NK-92 treated with Interleukin-12 subunit alpha and Interleukin-12 subunit beta, amount 100 ng/mL, for 24 hours (cell line): ENCODE results near the gene FAM83F.
"Not testable (repeated sequence)": the region's sequence is repeated elsewhere in the genome, so short reads cannot be mapped to it uniquely, and the experiment has no call there.

Experiments used
- DNase-seq: peaks from one replicate; lab custom pipeline; 2025; lab: John Stamatoyannopoulos, UW

Gene FAM83F

DNA sequence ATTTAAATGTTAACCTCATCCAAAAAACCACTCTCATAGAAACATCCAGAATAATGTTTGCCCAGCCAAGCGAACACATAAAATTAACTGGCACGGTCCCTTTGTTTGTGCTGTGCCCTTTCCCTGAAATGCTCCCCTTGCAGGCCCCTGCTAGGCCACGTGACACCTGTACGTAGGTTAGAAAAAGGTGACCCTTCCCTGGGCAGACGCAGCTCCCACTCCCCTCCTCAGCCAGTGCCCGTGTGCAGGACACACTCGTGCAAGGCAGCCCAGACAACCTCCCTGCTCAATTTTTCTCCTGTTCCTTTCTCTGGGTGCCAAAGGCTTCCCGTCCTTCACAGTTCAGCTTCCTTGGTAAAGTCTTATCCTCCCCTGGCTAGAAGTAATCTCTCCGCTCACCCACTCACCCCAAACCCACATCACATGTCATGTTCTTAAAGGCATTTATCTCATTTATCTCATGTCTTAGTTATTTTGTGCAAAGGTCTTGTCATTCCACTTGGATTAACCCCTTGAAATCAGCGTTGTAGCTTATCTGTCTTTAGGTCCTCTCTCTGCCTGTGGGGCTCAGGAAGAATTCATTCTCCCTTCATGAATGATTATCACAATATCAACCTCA lies 20.7 kb downstream of the FAM83F start:
- no peak for DNase-seq

DNA sequence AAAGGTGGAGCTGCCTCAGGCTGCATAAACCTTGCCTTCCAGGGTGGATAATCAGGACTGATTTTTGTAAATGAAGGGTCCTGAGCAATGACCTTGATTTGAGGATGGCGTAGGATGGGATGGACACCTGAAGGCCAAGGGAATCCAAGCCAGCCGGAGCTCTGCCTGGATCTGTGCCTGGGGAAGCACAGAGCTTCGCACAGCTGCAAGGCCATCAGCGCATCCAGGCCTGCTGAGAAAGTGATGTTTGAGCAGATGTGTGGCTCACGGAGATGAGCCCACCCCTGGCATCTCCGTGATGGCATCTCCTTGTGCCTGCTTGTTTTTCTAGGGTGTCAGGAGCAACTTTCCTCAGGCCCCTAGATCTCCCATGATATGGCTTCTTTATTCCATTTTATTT lies 23.3 kb downstream of the FAM83F start:
- no peak for DNase-seq

DNA sequence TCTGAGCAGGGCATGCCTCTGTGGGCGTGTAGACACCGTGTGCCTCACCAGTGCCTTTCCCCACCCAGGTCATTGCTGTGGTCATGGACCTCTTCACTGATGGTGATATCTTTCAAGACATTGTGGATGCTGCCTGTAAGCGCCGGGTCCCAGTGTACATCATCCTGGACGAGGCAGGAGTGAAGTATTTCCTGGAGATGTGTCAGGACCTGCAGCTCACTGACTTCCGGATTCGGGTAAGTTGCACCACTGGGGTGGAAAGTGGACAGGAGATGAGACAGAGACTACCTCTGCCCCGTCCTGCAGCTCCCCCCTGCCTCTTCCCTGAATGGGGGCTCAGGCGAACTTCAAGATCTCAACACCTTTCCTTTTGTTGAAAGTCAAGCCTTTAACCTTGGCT lies 24.3 kb downstream of the FAM83F start:
- DNase-seq, result no peak

DNA sequence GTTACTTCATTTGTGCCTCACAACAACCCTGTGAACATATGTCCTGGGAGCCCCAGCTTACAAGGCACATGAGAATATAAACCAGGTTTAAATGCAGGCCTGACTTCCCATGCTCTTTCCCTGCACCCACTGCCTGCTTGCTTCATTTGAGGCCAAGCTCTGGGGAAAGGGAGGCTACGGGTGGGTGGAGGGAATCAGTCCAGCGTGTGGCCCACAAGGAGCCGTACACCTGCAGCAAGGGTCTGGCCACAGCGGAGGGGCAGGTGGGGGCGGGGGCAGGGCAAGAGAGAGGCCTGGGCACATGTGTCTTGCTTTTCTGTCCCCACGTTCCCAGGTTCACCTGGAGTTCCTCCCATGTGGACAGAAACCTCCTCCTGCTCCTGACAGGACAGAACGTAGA lies 26.2 kb downstream of the FAM83F start:
- no peak for DNase-seq

DNA sequence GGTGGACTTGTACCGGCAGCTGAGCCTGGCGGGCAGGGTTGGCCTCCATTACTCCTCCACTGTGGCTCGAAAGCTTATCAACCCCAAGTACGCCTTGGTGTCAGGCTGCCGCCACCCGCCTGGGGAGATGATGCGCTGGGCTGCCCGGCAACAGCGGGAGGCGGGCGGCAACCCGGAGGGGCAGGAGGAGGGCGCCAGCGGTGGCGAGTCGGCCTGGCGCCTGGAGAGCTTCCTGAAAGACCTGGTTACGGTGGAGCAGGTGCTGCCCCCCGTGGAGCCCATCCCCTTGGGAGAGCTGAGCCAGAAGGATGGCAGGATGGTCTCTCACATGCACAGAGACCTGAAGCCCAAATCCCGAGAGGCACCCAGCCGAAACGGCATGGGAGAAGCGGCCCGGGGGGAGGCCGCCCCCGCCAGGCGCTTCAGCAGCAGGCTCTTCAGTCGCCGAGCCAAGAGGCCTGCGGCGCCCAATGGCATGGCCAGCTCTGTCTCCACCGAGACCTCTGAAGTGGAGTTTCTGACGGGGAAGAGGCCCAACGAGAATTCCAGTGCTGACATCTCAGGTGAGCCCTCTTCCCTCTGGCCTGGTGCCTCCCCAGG lies 26.7 kb downstream of the FAM83F start:
- no peak for DNase-seq

DNA sequence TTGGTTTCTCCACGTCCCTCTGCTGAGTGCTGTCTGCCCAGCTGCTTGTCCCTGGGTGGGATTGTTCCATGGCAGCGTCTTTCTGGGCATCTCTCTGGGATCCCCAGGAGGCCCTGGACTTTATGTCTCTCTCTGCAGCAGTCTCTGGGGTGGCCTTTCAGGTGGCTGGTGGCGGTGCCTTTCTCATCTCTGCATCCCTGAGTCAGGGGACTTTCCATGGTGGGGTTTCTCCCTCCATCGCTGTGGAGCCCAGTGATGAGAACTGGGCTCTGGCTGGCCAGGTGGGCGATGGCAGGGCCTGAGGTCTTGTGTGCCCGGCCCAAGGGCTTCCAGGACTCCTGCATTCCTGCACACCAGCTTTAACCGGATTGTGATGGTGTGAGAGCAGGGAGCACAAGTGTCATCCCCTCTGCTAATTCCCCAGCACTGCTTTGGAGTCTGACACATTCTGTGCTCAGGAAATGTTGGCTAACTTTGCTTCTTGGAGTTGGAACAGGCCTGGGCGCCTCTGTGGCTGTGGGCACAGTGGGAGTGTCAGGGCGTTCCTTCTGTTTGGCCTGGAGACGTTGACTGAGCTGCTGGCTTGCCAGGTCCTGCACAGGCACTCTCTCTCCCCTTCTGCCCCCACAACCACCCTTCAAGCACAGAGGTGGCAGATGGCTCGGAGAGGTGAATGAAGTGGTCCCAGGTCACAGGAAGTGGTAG lies 27.9 kb downstream of the FAM83F start:
- DNase-seq, result no peak

DNA sequence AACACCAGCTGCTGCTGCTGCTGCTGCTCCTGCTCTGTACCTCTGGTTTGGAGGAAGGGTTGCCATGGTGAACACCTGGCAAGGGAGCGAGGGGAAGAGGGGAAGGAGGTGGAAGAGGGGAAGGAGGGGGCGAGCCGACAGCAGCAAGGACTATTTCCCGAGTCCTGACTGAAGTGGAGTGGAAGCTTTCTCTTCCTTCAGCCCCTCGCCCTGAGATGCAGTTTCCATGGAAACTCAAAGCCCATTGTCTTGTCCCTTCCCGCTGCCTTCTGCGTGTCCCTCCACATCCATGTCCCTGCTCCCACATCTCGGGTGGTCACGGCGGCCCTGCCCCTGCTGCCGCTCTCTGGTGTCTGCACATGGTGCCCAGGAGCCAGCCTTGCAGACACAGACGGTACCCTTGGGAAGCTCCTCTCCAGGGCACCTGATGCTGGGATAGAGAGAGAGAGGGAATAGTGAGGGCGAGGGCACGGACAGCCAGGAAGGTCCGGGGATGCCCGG lies 28.6 kb downstream of the FAM83F start:
- DNase-seq, result no peak

DNA sequence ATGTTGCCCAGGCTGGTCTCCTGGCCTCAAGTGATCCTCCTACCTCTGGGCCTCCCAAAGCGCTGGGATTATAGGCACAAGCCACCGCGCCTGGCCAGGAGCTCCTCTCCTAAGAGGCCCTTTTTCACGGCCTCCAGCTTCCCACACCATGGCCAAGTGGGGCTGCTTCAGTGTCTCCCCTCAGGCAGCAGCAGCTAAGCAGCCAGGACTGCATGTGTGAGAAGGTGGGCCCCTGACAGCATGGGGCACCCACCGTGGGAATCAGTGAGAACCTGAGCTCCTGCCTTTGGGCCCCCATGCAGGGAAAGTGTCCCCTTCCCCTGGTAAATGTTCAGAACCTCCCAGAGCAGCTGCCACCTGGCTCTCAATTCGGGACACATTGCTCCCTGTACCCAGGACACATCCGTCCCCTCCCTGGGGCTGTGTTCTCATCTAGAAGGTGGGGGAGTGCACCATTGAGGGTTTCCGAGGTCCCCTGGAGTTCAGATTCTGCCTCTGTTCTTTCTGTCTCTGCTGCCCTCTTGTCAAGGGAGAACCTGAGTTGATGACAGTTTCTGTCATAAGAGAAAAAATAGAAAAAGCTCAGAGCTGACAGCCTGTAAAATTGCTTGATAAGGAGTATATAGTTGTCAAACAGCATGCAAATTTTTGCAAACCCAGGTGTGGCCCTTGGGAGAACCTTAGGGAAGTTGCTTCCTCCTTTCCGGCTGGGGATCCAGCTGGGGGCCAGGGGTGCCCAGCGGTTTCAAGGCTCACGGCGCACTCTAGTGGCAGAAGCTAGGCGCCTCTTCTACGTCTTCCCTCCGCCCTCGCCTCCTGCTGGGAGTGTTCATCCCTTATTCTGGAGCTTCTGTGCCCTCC lies 29.7 kb downstream of the FAM83F start:
- DNase-seq, result peak; percentile 26

DNA sequence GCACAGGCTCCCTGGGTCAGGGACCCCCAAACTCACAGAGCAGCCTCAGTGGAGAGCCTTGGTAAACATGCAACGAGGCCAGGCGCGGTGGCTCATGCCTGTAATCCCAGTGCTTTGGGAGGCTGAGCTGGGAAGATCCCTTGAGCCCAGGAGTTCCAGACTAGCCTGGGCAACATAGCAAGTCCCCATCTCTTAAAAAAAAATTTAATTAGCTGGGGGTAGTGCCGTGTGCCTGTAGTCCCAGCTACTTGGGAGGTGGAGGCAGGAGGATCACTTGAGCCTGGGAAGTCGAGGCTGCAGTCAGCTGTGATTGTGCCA lies 30.3 kb downstream of the FAM83F start:
- not testable (repeated sequence) for DNase-seq

DNA sequence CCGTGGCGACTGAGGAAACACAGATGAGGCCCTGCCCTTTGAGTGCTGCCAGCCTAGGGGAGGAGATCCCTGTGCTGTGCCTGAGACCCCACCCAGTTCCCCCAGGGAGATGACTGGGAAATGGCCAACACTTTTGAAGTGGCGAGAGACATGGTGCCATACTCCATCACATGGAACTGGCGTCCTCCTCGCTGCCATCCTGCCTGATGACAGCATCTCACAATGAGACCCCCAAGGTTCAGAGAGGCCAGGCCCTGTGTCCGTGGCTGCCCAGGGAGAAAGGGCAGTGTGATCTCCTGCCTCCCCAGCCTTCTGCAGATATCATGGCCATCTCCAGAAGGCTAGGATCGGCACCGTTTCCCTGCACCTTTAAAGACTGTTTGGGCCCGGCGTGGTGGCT lies 31.1 kb downstream of the FAM83F start:
- no peak for DNase-seq

DNA sequence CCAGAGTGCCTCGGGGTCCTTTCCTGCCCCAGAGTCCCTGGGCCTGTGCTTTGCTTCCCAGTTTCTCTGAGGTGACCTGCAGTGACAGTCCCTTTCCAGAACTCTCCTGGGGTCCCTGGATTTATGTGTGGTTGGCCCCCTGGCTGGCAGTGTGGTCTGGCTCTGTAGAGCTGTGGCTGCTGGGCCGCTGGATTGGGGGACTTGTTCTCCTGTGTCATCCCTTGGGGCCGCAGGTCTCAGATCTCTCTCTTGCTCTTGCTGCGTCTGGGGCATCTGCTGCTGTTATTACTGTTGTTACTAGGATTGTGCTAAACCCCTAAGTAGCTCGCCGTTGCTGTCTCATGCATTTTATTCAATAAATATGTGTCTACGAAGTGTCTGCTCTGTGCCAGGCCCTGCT lies 31.9 kb downstream of the FAM83F start:
- no peak for DNase-seq

DNA sequence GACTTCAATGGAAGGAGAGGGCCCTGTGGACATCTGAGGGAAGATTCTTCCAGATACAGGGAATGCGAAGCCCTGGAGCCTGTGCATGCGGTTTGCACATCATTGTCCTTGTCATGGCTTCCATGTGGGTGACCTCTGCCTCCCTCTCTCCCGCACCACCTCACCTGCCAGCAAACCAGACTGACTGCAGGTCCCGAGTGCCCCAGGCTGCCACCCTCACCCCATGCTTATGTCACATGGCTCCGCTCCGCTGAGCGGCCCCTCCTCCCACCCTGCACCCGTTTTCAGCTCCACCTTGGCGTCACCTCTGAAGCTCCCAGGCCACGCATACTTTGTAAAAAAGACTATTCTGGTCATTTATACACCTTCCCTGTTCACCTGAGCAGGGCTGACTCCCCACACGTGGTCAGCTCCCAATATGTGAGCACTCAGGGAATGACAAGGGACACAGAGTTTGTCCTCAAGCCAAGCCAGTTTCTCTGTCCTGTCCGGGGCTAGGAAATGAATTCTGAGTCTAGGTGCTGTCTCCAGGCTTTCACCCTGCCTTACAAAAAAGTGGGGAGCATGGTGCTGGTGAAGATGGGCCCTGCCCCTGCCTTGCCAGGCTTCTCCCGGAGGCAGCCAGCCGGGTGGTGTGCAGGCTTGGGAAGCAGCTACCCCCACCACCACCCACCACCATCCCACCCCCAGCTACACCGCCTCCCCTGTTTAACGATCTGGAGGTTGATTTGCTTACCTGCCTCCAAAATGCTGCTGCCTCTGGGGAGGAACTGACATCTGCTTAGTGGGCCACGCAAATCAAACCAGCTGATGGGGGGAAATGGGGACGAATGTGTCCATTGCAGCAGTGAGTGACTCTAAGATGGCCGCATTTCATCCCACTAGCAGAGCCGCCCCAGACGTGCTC lies 32.7 kb downstream of the FAM83F start:
- DNase-seq, result no peak

DNA sequence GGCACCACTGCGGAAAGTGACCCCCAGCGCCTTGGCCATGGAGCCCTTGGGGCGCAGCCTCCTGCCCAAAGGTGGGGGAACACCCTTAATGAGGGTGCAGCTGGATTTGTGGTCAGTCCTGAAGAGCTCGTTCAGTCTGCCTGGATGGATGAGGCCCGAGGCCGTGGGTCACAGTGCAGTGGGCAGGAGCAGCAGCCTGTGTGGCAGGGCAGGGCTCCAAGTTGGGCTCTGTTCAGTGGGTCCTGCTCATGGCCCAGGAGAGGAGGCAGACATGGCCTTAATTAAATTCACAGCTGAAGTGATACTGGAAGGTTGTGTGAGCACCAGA lies 33.3 kb downstream of the FAM83F start:
- no peak for DNase-seq

DNA sequence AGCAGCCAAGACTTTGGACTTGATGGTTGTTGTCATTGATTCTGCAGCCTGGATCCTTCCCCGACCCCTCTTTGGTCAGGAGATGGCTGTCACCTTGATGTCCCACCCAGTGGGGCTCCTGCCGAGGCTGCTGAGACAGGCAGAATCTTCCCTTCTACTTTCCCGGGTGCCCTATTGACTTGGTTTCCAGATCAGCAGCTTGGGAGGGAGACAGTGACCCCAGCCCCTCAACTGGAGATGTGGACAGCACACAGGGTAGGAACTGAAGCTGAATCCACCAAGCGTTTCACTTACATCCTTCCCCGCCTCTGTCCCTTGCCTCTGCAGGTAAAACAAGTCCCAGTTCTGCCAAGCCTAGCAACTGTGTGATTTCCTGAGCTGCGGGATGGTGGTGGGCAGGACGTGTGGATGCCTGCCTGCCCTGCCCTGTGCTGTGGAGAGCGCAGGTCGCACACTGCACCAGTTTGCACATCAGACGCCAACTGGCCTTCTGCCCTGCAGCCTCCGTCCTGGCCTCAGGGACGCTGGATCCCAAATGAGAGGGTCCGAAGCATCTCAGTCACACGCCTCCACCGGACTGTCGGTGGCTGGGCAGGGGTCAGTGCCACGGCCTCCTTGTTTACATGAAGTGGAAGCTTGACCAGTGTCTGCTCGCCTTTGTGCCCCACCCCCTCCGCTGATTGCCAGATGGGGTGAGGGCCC lies 34.6 kb downstream of the FAM83F start:
- DNase-seq, result no peak

DNA sequence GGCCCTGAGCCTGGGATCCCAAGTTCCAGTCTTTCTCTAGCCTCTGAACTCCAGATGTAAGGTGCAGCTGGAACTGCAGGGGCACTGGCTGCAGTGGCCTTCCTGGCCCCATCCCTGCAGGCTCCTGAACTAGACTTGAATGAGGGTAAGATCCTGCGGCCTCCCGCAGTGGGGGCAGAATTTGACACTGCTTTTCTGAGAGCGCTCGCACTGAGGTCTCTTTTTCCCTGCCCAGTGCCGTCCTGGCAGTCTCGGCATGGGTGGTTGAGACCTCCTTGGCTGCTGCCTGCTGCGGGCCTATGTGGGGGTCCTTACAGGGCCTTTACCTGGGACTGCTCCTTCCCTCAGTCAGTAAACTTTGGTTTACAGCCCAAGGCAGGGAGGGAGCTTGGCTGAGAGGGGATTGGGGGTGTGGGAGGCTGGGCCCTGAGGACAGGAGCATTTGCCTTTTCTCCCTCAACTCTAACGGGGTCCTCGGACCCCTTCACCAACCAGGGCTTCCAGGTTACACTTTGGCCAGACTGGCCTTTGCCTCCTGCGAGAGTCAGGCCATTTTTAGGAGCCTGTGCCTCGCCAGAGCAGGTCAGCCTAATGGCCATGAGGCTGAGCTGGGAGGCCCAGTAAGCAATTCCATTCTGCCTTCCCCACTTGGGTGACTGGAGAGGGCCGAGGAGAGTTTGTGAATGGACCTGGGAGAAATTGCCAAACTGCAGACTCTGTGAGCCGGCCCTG lies 35.4 kb downstream of the FAM83F start:
- no peak for DNase-seq

DNA sequence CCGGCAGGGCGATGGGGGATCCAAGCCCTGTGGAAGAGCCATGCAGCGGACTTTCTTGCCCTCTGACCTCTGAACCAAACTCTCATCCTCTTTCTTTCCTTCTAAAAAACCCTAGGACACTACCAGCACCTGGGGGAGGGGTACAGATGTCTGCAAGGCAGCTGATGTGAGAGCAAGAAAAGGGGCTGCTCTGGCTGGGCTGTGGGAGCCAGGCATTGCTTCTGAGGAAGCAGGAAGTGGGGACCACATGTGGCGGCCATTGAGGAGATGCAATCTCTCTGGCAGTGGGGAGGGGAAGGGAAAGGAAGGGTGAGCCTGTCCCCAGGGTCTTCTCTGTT lies 36.0 kb downstream of the FAM83F start:
- DNase-seq, result no peak

DNA sequence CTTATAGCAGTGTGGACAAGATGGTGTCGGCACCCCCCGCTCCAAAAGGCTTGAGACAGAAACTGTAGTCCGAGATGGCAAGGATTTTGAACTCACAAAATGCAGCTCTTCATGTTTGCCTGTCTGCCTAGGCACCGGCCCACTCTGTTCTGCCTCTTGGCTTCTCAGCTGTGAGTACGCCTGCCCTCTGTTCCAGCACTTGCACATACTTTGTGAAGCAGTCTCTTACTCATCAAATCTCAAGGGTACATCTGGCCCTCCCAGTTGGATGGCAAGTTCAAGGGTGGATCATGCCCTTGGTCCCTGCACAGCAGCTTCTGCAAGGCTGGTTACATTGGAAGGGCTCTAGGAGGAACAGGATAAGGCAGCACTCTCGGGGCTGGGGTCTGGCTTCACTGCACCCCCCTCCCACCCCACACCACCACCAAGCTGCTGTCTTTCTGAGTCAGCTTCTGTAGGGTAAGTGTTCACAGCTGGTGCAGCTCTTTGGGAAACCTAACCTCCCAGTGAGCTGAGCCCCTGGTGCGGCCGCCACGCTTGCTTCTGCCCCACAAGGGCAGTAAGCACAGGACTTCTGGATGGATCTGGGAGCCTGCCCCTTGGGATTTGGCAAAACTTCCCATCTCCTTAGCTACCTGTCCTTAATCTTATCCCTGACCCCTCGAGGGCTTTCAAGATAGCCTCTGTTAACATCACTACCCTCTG lies 37.2 kb downstream of the FAM83F start:
- no peak for DNase-seq

DNA sequence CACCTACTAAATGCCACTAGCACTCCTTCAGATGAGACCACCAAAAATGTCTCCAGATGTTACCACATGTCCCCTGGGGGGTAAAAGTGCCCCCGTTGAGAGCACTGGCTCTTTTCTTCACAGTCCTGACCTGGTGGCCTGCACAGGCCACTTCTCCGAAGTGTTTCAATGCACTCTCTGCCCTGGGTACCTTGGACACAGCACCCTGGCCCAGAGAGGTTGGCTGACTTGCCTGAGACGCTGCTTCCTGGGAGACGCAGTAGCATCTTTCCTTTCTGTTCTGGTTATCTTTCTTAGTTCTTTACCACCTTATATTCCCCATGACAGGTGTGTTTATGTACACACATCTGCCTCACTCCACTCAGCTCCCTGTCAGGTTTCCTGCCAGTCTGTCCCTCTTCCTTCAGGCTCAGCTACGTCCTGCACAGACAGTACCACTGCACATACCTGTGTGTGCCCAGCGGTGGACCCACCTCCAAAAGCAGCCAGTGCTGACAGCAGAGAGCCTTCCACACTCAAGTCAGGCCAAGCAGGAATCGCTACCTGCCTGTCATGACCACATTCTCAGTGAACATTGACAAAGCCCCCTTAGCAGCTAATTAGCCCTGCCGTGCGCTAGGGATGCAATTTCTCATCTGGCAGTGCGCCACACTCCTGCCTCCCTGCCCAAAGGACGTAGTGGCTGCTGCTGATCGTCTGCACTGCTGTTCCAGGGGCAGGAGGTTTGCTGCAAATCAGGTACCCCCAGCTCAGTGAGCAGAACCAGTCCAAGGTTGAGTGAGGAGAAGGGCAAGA lies 39.0 kb downstream of the FAM83F start:
- DNase-seq, result no peak

DNA sequence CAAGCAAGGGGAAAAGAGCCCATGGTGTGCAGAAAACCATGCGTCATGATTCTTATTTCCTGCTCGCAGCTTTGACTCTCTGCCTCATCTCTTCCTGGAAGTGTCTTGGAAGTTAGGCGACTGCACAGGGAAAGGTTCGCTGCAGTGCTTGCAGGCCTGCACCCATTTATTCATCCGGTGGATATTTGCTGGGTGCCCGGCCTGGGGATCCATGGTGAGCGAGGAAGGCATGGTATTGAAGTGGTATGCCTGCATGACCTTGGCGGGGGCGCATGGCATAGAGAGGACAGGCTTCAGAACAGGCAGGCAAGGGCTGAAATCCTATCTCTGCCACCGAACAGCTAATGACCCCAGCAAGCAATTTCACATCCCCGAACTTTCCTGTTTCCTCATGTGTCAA lies 40.6 kb downstream of the FAM83F start:
- DNase-seq, result no peak
